Islet precursor cell (in vitro differentiated cells): ENCODE data around the gene ENO2.
A peak's percentile ranks its signal among the peaks of the same experiment; 100 is the strongest.
"Not testable (repeated sequence)": the region's sequence is repeated elsewhere in the genome, so short reads cannot be mapped to it uniquely, and the experiment has no call there.

Experiments
- DNase-seq: peaks from one replicate; pipeline ENCODE4 v3.0.0-alpha.2; 2018

ENO2 gene

DNA sequence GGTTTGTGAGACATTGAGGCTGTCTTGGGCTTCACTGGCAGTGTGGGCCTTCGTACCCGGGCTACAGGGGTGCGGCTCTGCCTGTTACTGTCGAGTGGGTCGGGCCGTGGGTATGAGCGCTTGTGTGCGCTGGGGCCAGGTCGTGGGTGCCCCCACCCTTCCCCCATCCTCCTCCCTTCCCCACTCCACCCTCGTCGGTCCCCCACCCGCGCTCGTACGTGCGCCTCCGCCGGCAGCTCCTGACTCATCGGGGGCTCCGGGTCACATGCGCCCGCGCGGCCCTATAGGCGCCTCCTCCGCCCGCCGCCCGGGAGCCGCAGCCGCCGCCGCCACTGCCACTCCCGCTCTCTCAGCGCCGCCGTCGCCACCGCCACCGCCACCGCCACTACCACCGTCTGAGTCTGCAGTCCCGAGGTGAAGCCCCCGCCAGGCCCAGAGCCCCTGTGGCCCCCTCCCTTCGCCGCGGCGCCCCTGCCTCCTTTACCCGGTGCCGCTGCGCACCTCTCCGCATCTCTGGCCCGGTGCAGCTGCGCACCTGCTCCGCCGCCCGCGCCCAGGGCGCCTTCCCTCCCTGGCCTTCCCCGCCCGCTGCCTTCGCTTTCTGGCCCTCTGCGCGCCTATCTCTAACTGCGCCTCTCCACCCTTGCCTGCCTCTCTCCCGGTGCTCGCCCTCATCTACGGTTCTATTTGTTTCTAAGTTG is at the start of gene ENO2:
Gene ENO2 (plus strand): TSS at position 335 of the 701 bp plus-strand sequence. CDS start 1,253 bp downstream, outside the sequence.
- peak; percentile 85 for DNase-seq

GRCh38 chr12:6865307-6865706 is 49.1 kb upstream of the ENO2 start:
- DNase-seq = not testable (repeated sequence)

DNA sequence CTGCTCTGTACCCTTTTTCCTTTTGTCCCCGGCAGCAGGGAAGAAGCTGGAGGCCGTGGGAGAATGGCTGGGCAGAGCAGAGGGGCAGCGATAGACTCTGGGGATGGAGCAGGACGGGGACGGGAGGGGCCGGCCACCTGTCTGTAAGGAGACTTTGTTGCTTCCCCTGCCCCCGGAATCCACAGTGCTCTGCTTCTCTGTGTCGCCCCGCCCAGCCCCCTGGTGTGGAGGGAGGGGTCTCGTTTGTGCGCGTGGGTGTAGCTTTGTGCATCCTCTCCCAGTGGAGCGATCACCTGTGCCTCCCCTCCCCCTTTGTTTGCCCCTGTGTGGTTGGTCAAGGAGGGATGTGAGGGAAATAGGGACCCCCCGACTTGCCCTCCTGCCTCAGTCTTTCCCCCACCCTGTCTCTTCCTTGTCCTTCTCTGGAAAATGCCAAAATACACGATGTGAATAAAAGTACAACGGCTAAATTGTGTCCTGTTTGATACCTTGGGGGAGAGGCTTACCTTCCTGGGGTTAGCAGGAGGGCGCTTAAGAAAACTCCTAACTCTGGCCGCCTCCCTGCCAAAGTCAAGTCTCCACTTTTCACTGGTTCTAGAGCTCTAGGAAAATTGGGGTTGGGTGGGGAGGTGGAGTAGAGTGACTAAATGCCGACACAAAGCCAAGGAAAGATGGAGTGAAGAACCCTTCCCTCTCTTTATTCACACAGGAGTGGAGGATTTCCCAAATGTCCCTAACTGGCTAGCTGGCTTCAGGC is 48.0 kb upstream of the ENO2 start:
- no peak for DNase-seq

DNA sequence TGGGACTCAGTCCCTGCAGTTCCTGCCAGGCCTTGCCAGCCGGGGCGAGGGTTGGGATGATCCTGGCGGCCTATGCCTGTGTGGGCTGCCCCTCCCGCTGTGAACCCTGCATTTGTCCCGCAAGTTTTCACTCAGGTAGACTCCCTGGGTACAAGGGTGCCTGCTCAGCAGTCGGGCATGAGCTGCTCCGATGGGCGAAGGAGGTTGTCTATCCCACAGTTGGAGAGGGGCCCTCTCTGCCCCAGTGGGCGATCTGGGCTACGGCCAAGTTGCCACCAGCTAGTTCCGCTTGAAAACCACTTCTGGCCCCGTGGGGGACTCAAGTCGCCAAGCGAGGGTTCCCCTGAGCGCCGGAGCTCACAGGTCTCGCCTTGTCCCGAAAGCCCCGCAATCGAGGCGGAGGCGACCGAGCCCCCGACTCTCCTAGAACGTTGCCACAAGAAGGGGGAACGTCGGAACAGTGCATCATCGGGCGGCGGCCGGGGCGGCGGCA is 47.4 kb upstream of the ENO2 start:
- no peak for DNase-seq

DNA sequence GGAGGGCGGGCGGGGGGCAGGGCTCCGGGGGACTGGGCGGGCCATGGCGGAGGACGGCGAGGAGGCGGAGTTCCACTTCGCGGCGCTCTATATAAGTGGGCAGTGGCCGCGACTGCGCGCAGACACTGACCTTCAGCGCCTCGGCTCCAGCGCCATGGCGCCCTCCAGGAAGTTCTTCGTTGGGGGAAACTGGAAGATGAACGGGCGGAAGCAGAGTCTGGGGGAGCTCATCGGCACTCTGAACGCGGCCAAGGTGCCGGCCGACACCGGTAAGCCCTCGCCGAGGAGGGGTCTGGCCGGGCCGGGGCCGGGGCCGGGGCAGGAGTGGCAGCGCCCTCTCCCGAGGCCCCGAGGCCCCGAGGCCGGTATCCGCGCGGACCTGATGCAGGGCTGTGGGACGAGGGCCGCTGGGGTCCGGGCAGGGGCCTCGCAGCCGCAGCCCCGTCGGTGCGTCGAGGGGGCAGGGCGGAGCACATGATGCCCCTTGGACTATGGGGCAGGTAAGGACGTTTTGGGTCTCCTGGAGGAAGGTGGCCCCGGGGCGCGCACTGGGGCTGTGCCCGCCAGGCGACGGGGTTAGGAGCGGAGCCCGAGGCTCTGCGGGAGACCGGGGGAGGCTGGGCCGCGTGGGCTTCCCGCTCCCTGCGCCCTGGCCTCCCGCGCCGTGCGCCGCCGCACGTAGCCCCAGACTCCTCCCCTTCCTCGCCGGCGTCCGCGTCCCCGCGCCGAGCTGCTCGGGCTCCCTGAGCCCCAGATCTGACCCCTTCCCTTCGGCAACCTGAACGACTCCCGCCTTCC is 46.8 kb upstream of the ENO2 start, which contains the start of gene TPI1:
Gene TPI1 (plus strand): TSS at position 119 of the 798 bp plus-strand sequence. CDS start 36 bp downstream, at position 155.
- peak; percentile 94 for DNase-seq

GRCh38 chr12:6868211-6869048 is 46.0 kb upstream of the ENO2 start:
- DNase-seq = no peak

DNA sequence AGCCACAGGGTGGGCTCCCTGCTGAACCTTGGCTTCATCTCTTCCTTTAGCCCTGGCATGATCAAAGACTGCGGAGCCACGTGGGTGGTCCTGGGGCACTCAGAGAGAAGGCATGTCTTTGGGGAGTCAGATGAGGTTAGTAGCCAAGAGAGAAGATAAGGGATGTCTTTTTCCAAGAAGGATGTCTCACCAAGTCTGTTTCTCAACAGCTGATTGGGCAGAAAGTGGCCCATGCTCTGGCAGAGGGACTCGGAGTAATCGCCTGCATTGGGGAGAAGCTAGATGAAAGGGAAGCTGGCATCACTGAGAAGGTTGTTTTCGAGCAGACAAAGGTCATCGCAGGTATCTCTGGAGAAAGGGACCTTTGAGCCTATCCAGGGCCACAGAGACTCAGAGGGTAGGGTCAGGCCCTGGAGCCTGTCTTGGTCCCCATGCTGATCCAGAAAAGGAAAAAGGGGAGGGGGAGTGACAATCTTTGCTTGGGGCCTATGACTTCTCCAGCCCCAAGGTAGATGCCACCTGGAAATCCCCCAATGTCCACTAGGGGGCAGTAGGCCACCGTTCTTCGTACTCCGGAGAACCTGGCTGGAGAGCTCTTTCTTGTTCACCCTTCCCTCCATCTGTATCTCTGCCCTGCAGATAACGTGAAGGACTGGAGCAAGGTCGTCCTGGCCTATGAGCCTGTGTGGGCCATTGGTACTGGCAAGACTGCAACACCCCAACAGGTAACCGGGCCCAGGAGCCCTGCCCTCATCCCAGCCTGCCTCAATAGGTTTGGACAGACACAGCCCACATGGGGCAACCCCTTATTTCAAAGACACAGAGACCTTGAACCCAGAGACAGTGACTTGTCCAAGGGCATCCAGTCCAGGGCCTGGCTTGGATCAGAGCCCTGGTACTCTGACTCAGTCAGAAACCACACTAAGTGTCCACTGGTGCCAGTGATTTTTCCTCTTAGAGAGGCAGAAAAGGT is 45.0 kb upstream of the ENO2 start:
- DNase-seq = peak; percentile 96

DNA sequence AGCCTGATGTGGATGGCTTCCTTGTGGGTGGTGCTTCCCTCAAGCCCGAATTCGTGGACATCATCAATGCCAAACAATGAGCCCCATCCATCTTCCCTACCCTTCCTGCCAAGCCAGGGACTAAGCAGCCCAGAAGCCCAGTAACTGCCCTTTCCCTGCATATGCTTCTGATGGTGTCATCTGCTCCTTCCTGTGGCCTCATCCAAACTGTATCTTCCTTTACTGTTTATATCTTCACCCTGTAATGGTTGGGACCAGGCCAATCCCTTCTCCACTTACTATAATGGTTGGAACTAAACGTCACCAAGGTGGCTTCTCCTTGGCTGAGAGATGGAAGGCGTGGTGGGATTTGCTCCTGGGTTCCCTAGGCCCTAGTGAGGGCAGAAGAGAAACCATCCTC is 44.1 kb upstream of the ENO2 start:
- not testable (repeated sequence) for DNase-seq

- peak; percentile 74 for DNase-seq
Observed at GRCh38 chr12:6871052-6871957, 43.1 kb upstream of the ENO2 start.

DNA sequence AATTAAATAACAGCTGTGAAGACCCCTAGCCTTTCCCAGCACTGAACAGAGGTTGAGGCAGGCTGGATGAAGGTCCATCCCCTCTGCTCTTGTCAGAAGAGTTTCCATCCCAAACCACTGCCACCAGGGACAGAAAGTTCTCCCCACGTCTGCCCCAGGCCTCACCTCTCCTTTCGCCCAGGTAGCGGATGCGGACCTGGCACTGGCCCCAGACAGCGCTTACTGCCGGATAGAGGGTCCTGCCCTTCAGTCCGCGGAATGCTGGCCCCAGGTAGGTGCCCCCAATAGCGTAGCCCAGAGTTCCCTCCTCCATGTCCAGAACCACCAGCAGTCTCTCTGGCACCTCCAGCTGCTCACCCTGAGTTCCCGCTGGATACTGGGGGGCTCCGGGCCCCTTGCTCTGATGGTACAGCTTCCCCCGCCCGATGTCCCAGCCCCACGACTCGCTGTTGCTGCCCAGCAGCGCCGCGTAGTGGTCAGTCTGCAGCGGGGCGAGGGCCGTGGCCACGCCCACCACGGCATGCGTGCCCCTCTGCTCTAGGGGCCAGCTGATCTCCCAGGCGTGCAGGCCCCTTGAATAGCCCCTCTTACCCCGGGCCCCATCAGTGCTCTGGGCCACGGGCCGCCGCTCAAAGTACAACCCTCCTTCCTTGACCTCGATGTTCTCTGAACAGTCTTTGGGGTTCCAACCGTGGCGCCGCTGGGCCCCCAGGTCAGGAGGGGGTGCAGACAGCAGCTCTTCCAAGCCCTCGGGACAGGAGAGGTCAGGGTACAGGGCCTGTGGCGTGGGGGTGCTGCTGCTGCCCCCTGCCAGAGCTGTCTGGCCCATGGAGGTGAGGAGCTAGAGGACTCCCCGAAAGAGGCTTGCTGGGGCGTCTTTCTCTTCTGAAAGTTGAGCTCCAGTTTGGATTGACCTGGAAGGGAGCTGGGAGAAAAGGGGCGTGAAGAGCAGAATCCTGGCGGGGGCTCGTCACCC is 42.0 kb upstream of the ENO2 start:
- peak; percentile 96 for DNase-seq

DNA sequence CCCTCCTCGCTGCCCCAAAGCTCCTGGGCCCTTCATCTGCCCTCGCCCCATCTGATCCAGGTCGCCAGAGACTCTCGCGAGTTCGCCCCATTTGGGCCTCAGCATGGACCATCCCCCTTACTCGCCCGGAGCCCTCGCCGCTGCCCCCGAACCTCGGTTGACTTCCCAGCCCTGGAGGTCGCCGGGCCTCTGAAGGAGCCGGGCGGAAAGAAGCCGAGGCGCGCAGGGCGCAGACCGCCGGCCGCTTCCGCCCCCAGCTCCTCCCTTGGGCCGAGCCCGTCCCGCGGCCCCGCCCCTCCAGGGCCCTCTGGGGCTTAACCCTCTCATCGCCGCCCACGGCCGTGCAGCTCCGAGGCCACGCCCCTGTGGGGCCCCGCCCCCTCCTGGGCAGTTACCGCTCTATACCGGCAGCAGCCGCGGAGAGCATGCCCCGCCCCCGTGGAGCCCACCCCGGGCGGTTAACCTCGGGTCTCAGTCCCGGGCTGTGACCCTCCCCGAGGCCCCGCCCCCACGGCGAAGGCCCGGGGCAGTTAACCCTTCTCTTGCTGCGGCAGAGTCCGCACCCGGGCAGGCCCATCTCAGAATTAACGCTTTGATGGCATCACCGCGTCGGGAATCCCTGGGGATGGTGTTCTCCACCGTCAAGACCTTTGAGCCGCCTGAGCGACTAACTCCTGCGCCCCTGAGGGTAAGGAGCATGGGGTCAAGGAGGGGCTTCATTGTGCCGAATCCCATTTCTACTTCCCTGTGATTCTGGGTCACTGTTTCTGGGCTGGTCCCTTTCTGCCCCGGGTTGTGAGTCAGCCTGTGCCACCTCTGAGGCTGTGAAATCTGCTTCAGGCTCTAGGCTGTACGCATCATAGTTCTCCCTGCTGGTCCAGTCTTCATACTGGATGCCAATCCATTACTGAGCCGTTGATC is 41.0 kb upstream of the ENO2 start, which contains the start of gene SPSB2:
Gene SPSB2 (minus strand): TSS at position 210 of the 921 bp plus-strand sequence. CDS start 402 bp downstream, outside the sequence.
- peak; percentile 100 for DNase-seq

DNA sequence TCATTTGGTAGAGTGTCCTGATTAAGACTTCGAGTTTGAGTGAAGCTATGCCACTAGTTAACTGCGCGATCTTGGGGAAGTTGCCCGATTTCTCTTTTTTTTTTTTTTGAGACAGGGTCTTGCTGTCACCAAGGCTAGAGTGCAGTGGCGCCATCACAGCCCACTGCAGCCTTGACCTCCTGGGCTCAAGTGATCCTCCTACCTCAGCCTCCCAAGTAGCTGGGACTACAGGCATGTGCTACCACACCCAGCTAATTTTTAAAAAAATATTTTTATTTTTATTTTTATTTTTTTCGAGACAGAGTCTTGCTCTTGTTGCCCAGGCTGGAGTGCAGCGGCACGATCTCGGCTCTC is 40.4 kb upstream of the ENO2 start:
- not testable (repeated sequence) for DNase-seq

DNA sequence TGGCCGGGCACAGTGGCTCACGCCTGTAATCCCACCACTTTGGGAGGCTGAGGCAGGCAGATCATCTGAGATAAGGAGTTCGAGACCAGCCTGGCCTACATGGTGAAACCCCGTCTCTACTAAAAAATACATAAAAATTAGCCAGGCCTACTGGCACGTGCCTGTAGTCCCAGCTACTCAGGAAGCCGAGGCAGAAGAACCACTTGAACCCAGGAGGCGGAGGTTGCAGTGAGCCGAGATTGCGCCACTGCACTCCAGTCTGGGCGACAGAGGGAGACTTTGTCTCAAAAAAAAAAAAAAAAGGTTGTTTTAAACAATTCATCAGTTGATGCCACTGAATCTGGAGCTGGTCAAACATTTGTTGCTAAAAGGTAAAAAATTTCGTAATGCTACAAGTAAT is 34.6 kb upstream of the ENO2 start:
- DNase-seq = not testable (repeated sequence)

DNA sequence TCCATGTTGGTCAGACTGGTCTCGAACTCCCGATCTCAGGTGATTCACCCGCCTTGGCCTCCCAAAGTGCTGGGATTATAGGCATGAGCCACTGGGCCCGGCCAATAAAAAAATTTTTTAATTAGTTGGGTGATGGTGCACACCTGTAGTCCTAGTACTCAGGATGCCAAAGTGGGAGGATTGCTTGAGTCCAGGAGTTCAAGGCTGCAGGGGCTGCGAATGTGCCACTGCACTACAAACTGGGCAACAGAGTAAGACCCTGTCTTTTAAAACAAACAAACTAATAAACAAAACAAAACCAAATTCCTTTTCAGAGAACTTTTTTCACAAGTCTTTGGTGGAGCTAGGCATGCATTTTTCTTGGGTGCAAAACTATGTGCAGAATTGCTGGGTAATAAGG is 31.1 kb upstream of the ENO2 start:
- DNase-seq = no peak

GRCh38 chr12:6883683-6884082 is 30.7 kb upstream of the ENO2 start:
- no peak for DNase-seq

DNA sequence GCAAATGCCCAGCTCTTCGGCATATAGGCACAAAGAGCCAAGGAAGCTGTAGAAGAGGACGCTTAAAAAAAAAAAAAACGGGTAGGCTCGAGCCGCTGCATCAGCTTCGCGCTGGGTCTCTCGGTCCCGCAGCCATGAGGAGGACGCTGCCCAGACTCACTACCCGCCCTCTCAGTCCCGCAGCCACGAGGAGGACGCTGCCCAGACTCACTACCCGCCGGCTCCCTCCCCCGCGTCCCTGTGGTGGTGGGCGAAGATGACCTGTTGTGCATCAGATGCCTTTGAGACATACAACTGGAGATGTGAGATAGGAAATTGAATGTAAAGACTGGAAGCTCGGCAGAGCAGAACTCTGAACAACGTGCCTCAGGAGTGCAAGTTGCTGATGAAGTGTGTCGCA is 29.8 kb upstream of the ENO2 start:
- DNase-seq = peak; percentile 75
